Measurements from ENCODE around the gene SPDYE6. TPM values are rescaled to one million over a fixed set of nuclear protein-coding genes. Genes with fewer than 3 reads are reported as not detected.
"Not testable (repeated sequence)": the region's sequence is repeated elsewhere in the genome, so short reads cannot be mapped to it uniquely, and the experiment has no call there.

The SPDYE6 gene
- total and polyA plus RNA-seq, 2 experiments from 2014 or later = not detected

DNA sequence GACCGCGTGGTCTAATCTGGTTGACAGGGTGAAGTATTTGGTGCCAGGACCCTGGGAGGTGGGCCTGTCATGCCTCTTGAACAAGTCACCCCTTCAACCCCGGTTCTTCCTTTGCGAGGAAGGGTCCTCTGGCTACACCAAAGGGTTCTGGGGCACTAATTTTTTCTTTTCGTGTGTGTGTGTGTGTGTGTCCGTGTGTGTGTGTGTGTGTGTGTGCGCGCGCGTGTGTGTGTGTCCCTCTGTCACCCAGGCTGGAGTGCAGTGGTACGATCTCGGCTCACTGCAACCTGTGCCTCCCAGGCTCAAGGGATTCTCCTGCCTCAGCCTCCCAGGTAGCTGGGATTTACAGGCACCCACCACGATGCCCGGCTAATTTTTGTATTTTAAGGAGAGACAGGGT is 54.9 kb downstream of the SPDYE6 start:
- not testable (repeated sequence) for H3K36me3 Mint-ChIP-seq (ENCODE audit: low read depth); H2AFZ ChIP-seq; H3K4me3 ChIP-seq; H3K4me1 ChIP-seq (ENCODE audit: insufficient read depth); H3K27ac ChIP-seq (ENCODE audit: low read depth); H3K79me2 ChIP-seq (replicated peaks; ENCODE audit: insufficient read depth); H3K27me3 ChIP-seq (ENCODE audit: insufficient read depth); H3K4me2 ChIP-seq; H3K27ac Mint-ChIP-seq; DNase-seq (ENCODE audit: low spot score); H3K4me3 Mint-ChIP-seq; ATAC-seq; H3K36me3 ChIP-seq (ENCODE audit: insufficient read depth); H3F3A ChIP-seq (replicated peaks; ENCODE audit: low read depth); H3K9me2 ChIP-seq (ENCODE audit: insufficient read depth); H3K4me1 Mint-ChIP-seq; H3K9me3 Mint-ChIP-seq
- peaks cover 17% of the 10 kb centered on the region for H3K27me3 Mint-ChIP-seq (ENCODE audit: insufficient read depth, low read depth, poor library complexity)
- peaks cover 21% of the 10 kb centered on the region for H4K20me1 ChIP-seq (replicated peaks; ENCODE audit: insufficient read depth)

DNA sequence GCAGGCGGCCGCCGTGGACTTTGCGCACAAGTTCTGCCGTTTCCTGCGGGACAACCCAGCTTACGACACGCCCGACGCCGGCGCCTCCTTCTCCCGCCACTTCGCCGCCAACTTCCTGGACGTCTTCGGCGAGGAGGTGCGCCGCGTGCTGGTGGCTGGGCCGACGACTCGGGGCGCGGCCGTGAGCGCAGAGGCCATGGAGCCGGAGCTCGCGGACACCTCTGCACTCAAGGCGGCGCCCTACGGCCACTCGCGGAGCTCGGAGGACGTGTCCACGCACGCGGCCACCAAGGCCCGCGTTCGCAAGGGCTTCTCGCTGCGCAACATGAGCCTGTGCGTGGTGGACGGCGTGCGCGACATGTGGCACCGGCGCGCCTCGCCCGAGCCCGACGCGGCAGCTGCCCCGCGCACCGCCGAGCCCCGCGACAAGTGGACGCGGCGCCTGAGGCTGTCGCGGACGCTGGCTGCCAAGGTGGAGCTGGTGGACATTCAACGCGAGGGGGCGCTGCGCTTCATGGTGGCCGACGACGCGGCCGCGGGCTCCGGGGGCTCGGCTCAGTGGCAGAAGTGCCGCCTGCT is 55.5 kb downstream of the SPDYE6 start:
- peaks cover 8% of the 10 kb centered on the region; the same call in 1 of the 2 replicates for H3K4me1 ChIP-seq (ENCODE audit: insufficient read depth)
- Mint-ChIP-seq H3K36me3 (ENCODE audit: low read depth) (no peaks in the 10 kb centered on the region), H3K27me3 (ENCODE audit: insufficient read depth, low read depth, poor library complexity) (peaks cover 18% of the 10 kb centered on the region), H3K4me3 (no peak overlapping the region), H3K9me3 (no peaks in the 10 kb centered on the region), H3K27ac (no peak overlapping the region), H3K4me1 (peaks cover 11% of the 10 kb centered on the region)
- no peak overlapping the region for H2AFZ ChIP-seq
- H4K20me1 ChIP-seq (replicated peaks; ENCODE audit: insufficient read depth) = peaks cover 21% of the 10 kb centered on the region
- H3F3A ChIP-seq (replicated peaks; ENCODE audit: low read depth) = no peaks in the 10 kb centered on the region
- no peak overlapping the region for H3K4me2 ChIP-seq
- no peaks in the 10 kb centered on the region for H3K36me3 ChIP-seq (ENCODE audit: insufficient read depth)
- peaks cover 5% of the 10 kb centered on the region; the same call in 1 of the 2 replicates for H3K27me3 ChIP-seq (ENCODE audit: insufficient read depth)
- TF ChIP-seq, protein P1, sequence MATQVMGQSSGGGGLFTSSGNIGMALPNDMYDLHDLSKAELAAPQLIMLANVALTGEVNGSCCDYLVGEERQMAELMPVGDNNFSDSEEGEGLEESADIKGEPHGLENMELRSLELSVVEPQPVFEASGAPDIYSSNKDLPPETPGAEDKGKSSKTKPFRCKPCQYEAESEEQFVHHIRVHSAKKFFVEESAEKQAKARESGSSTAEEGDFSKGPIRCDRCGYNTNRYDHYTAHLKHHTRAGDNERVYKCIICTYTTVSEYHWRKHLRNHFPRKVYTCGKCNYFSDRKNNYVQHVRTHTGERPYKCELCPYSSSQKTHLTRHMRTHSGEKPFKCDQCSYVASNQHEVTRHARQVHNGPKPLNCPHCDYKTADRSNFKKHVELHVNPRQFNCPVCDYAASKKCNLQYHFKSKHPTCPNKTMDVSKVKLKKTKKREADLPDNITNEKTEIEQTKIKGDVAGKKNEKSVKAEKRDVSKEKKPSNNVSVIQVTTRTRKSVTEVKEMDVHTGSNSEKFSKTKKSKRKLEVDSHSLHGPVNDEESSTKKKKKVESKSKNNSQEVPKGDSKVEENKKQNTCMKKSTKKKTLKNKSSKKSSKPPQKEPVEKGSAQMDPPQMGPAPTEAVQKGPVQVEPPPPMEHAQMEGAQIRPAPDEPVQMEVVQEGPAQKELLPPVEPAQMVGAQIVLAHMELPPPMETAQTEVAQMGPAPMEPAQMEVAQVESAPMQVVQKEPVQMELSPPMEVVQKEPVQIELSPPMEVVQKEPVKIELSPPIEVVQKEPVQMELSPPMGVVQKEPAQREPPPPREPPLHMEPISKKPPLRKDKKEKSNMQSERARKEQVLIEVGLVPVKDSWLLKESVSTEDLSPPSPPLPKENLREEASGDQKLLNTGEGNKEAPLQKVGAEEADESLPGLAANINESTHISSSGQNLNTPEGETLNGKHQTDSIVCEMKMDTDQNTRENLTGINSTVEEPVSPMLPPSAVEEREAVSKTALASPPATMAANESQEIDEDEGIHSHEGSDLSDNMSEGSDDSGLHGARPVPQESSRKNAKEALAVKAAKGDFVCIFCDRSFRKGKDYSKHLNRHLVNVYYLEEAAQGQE (IDR thresholded peaks at IDR 0.05; ENCODE audit: unreplicated experiment) = no peak
- TF ChIP-seq JUNB (IDR thresholded peaks at IDR 0.05; ENCODE audit: unreplicated experiment) (no peak), CREB1 (CRISPR knock-in tag; IDR thresholded peaks at IDR 0.05; ENCODE audit: low read depth) (peak; percentile 48; the same call in 1 of the 2 replicates), NANOG (IDR thresholded peaks at IDR 0.05; ENCODE audit: borderline replicate concordance) (no peak), EZH2 (IDR thresholded peaks at IDR 0.05; ENCODE audit: low read depth, unreplicated experiment) (no peak)
- TF ChIP-seq, protein P2, sequence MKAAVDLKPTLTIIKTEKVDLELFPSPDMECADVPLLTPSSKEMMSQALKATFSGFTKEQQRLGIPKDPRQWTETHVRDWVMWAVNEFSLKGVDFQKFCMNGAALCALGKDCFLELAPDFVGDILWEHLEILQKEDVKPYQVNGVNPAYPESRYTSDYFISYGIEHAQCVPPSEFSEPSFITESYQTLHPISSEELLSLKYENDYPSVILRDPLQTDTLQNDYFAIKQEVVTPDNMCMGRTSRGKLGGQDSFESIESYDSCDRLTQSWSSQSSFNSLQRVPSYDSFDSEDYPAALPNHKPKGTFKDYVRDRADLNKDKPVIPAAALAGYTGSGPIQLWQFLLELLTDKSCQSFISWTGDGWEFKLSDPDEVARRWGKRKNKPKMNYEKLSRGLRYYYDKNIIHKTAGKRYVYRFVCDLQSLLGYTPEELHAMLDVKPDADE (IDR thresholded peaks at IDR 0.05) = no peak
- TF ChIP-seq, protein P3, sequence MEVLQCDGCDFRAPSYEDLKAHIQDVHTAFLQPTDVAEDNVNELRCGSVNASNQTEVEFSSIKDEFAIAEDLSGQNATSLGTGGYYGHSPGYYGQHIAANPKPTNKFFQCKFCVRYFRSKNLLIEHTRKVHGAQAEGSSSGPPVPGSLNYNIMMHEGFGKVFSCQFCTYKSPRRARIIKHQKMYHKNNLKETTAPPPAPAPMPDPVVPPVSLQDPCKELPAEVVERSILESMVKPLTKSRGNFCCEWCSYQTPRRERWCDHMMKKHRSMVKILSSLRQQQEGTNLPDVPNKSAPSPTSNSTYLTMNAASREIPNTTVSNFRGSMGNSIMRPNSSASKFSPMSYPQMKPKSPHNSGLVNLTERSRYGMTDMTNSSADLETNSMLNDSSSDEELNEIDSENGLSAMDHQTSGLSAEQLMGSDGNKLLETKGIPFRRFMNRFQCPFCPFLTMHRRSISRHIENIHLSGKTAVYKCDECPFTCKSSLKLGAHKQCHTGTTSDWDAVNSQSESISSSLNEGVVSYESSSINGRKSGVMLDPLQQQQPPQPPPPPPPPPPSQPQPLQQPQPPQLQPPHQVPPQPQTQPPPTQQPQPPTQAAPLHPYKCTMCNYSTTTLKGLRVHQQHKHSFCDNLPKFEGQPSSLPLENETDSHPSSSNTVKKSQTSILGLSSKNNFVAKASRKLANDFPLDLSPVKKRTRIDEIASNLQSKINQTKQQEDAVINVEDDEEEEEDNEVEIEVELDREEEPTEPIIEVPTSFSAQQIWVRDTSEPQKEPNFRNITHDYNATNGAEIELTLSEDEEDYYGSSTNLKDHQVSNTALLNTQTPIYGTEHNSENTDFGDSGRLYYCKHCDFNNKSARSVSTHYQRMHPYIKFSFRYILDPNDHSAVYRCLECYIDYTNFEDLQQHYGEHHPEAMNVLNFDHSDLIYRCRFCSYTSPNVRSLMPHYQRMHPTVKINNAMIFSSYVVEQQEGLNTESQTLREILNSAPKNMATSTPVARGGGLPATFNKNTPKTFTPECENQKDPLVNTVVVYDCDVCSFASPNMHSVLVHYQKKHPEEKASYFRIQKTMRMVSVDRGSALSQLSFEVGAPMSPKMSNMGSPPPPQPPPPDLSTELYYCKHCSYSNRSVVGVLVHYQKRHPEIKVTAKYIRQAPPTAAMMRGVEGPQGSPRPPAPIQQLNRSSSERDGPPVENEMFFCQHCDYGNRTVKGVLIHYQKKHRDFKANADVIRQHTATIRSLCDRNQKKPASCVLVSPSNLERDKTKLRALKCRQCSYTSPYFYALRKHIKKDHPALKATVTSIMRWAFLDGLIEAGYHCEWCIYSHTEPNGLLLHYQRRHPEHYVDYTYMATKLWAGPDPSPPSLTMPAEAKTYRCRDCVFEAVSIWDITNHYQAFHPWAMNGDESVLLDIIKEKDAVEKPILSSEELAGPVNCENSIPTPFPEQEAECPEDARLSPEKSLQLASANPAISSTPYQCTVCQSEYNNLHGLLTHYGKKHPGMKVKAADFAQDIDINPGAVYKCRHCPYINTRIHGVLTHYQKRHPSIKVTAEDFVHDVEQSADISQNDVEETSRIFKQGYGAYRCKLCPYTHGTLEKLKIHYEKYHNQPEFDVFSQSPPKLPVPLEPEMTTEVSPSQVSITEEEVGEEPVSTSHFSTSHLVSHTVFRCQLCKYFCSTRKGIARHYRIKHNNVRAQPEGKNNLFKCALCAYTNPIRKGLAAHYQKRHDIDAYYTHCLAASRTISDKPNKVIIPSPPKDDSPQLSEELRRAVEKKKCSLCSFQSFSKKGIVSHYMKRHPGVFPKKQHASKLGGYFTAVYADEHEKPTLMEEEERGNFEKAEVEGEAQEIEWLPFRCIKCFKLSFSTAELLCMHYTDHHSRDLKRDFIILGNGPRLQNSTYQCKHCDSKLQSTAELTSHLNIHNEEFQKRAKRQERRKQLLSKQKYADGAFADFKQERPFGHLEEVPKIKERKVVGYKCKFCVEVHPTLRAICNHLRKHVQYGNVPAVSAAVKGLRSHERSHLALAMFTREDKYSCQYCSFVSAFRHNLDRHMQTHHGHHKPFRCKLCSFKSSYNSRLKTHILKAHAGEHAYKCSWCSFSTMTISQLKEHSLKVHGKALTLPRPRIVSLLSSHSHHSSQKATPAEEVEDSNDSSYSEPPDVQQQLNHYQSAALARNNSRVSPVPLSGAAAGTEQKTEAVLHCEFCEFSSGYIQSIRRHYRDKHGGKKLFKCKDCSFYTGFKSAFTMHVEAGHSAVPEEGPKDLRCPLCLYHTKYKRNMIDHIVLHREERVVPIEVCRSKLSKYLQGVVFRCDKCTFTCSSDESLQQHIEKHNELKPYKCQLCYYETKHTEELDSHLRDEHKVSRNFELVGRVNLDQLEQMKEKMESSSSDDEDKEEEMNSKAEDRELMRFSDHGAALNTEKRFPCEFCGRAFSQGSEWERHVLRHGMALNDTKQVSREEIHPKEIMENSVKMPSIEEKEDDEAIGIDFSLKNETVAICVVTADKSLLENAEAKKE (CRISPR knock-in tag; IDR thresholded peaks at IDR 0.05) = no peak
- TF ChIP-seq, protein P4, sequence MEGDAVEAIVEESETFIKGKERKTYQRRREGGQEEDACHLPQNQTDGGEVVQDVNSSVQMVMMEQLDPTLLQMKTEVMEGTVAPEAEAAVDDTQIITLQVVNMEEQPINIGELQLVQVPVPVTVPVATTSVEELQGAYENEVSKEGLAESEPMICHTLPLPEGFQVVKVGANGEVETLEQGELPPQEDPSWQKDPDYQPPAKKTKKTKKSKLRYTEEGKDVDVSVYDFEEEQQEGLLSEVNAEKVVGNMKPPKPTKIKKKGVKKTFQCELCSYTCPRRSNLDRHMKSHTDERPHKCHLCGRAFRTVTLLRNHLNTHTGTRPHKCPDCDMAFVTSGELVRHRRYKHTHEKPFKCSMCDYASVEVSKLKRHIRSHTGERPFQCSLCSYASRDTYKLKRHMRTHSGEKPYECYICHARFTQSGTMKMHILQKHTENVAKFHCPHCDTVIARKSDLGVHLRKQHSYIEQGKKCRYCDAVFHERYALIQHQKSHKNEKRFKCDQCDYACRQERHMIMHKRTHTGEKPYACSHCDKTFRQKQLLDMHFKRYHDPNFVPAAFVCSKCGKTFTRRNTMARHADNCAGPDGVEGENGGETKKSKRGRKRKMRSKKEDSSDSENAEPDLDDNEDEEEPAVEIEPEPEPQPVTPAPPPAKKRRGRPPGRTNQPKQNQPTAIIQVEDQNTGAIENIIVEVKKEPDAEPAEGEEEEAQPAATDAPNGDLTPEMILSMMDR (conservative IDR thresholded peaks at IDR 0.05; ENCODE audit: low read depth in 2 of 2) = peak; percentile 61 to 91
- H3K9me2 ChIP-seq (ENCODE audit: insufficient read depth) = no peaks in the 10 kb centered on the region
- no peaks in the 10 kb centered on the region for H3K79me2 ChIP-seq (replicated peaks; ENCODE audit: insufficient read depth)
- peak; percentile 94 for DNase-seq (ENCODE audit: low spot score)
- peak; percentile 88 for ATAC-seq
- H3K27ac ChIP-seq (ENCODE audit: low read depth) = no peak overlapping the region
- 0 out of 2 replicates have a peak overlapping the region, but pooled peaks have one; percentile 30 for H3K4me3 ChIP-seq

Measured in GM23338 (cell line).